CD4-positive, CD25-positive, alpha-beta regulatory T cell (primary cell): Measurements from ENCODE around the gene RBPMS2. TPM values are rescaled to one million over a fixed set of nuclear protein-coding genes. Genes with fewer than 3 reads are reported as not detected.
A peak's percentile ranks its signal among the peaks of the same experiment; 100 is the strongest.

Source experiments
- ATAC-seq, 2 donors: fragments of 150-1000 bp; cut with Tn5 transposase; one replicate each; pipeline ENCODE4 v1.10.0; 2021; ENCODE audit warnings: low read depth in 2 of 2, moderate number of reproducible peaks in 2 of 2, moderate library complexity in 1 of 2
- DNase-seq, 3 donors: peaks; one replicate each; pipeline versions ENCODE4 v3.0.0 to v3.0.0-alpha.2; 2012 to 2022; ENCODE audit warnings: mixed read lengths in 1 of 3
- H3K27ac ChIP-seq: one replicate; pipeline ENCODE4 v1.7.0; 2013; ENCODE audit warnings: mild to moderate bottlenecking, low read length; ENCODE audit not compliant: insufficient read depth, poor library complexity, severe bottlenecking
- H3K27me3 ChIP-seq: one replicate; pipeline ENCODE4 v1.7.0; 2013; ENCODE audit warnings: low read length; ENCODE audit not compliant: control insufficient read depth, insufficient read depth
- H3K36me3 ChIP-seq: one replicate; pipeline ENCODE4 v1.7.0; 2013; ENCODE audit warnings: mild to moderate bottlenecking, low read length, moderate library complexity; ENCODE audit not compliant: control insufficient read depth, insufficient read depth
- H3K4me1 ChIP-seq: 2 replicates; pipeline ENCODE4 v1.7.0; 2013; ENCODE audit warnings: mild to moderate bottlenecking, low read length; ENCODE audit not compliant: insufficient read depth, control insufficient read depth, poor library complexity, severe bottlenecking
- H3K4me3 ChIP-seq: one replicate; pipeline ENCODE4 v1.7.0; 2013; ENCODE audit warnings: low read depth, mild to moderate bottlenecking, low read length, moderate library complexity
- H3K9me3 ChIP-seq, 2 experiments: 1 replicate in 1 of 2; 2 replicates in 1 of 2; pipeline ENCODE4 v1.7.0; 2013; ENCODE audit warnings: low read length in 2 of 2, mild to moderate bottlenecking in 1 of 2, moderate library complexity in 1 of 2; ENCODE audit not compliant: control insufficient read depth in 2 of 2
- H3K27ac Mint-ChIP-seq, 3 donors: one replicate each; pipeline ENCODE4 v1.8.0; 2020 to 2022; ENCODE audit warnings: mild to moderate bottlenecking in 3 of 3, mixed read lengths in 3 of 3, moderate library complexity in 2 of 3
- H3K27me3 Mint-ChIP-seq: one replicate; pipeline ENCODE4 v1.8.0; 2022; ENCODE audit warnings: mild to moderate bottlenecking, mixed read lengths
- H3K36me3 Mint-ChIP-seq: one replicate; pipeline ENCODE4 v1.8.0; 2020; ENCODE audit warnings: mixed read lengths
- H3K4me1 Mint-ChIP-seq, 4 donors: one replicate each; pipeline ENCODE4 v1.8.0; 2020 to 2022; ENCODE audit warnings: mixed read lengths in 4 of 4, mild to moderate bottlenecking in 1 of 4
- H3K4me3 Mint-ChIP-seq, 4 donors: one replicate each; pipeline ENCODE4 v1.8.0; 2020 to 2022; ENCODE audit warnings: mild to moderate bottlenecking in 4 of 4, mixed read lengths in 4 of 4, moderate library complexity in 3 of 4
- H3K9me3 Mint-ChIP-seq, 7 donors: one replicate each; pipeline ENCODE4 v1.8.0; 2020 to 2022; ENCODE audit warnings: mixed read lengths in 7 of 7, mild to moderate bottlenecking in 3 of 7, moderate library complexity in 2 of 7
- polyA plus RNA-seq, 4 donors: library from polyadenylated mRNA; unstranded; fragments of 300-500 nt; fragmentation: Illumina TruSeq; gene quantifications; one replicate each; pipeline ENCODE4 v1.2.3, GENCODE V29; 2021
- total RNA-seq: library from RNA; stranded (reverse); gene quantifications from one replicate; pipeline ENCODE4 v1.2.3, GENCODE V29; 2022

RBPMS2 gene
- total and polyA plus RNA-seq, 5 donors from 2014 or later: 0.37 TPM; not detected in 4

DNA sequence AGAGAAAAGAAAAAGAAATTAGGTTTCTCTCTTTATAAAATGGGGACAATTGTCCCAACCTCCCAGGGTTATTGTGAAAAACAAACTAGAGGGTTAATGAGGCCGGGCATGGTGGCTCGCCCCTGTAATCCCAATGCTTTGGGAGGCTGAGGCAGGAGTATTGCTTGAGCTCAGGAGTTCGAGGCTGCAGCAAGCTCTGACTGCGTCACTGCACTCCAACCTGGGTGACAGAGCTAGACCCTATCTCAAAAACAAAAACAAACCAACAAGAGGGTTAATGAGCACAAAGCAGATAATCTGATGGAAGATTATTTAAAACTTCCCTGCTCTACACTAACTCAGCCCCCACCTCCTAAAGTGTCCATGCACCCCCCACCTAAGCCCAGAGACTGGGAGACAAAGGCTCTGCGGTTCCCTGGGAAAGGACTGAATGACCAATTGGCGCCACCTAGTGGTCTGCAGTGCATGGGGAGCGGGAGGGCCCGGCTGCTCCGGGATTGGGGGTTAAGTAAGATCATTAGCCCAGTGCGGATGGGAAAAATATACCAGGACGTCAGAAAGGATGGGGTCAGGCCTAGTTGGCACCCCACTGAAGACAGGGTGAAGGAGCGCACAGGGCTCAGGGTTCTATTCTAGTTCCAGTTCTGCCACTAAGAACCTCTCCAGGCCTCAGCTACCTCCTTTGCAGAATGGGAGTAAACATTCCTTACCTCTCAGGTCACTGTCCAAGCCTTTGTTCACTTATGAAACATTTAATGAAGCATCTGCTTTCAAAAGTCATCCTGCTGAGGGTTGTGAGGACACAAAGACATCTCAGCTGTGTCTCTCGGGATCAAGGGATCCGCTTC, 34.5 kb upstream of the RBPMS2 start:
- H3K27me3 ChIP-seq: no peaks in the 10 kb centered on the region
- H3K4me1 Mint-ChIP-seq: peaks cover 0 to 4% (median 0%) of the 10 kb centered on the region in 4 donors
- H3K4me3 Mint-ChIP-seq: no peak overlapping the region
- no peak overlapping the region for H3K4me3 ChIP-seq
- H3K4me1 ChIP-seq: peaks cover 4% of the 10 kb centered on the region
- H3K27ac Mint-ChIP-seq: peak overlapping the region in 2 of 3 donors; percentile 5 to 62
- peak; percentile 40 to 65 for ATAC-seq
- no peaks in the 10 kb centered on the region for H3K36me3 ChIP-seq
- H3K36me3 Mint-ChIP-seq: no peaks in the 10 kb centered on the region
- H3K27ac ChIP-seq: no peak overlapping the region
- H3K9me3 ChIP-seq: no peaks in the 10 kb centered on the region
- peak; percentile 47 to 57 (median 48) for DNase-seq
- H3K27me3 Mint-ChIP-seq: peaks cover 10% of the 10 kb centered on the region
- no peaks in the 10 kb centered on the region for H3K9me3 Mint-ChIP-seq

DNA sequence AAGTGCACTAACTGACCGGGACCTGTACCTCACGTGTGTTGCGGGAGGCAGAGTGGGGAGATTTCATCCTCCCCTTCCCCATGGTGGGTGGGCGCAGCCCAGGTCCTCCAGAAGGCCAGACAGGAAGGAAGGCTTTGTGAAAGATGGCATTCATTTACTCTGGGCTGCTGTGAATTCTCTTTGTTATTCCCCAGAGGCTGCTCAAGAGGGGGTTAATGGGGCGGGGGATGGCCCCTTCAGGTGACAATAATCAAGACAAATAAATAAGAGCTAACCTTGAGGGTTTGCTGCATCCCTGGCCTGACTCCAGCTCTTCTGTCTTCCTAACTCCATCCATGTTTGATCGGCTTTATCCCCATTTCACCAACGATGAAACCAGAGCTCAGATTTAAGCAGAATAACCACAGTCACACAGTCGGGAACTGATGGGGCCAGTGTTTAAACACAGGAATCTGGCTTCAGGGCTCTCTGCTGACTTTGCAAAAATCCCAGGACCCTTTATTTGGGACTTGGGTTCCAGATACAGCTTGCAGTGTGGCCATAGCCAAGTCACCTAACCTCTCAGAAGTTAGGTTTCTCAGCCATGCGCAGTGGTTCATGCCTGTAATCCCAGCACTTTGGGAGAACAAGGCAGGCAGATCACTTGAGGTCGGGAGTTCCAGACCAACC, 33.5 kb upstream of the RBPMS2 start:
- H3K27me3 ChIP-seq: no peaks in the 10 kb centered on the region
- H3K36me3 ChIP-seq: no peaks in the 10 kb centered on the region
- Mint-ChIP-seq H3K4me3 (no peak overlapping the region), H3K9me3 (no peaks in the 10 kb centered on the region), H3K36me3 (no peaks in the 10 kb centered on the region), H3K27ac (no peak overlapping the region), H3K27me3 (peaks cover 10% of the 10 kb centered on the region), H3K4me1 (peaks cover 0 to 4% (median 0%) of the 10 kb centered on the region in 4 donors)
- peaks cover 4% of the 10 kb centered on the region for H3K4me1 ChIP-seq
- DNase-seq: no peak
- no peak overlapping the region for H3K4me3 ChIP-seq
- no peak for ATAC-seq
- H3K27ac ChIP-seq: no peak overlapping the region
- no peaks in the 10 kb centered on the region for H3K9me3 ChIP-seq

DNA sequence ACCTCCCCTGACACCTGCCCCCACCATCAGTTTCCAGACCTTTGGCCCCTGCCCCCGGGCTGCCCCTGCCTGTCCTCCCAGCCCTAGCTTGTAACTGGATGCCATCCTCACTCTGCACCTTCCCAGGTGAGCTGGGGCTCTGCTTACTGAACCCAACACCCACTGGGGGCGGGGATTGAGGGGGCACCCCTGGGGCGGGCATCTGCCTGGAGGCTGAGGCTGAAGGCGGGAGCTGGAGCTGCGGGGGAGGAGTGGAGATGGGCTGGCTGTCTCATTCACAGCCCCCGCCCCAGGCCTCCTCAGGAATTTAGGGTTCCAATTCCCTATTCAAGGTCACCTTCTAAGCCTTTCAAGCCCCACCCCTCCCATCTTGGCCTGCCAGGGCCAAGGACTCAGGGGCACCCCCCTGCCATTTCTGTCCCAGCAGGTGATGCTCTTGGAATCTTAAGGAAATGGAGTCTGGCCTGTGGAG, 32.4 kb upstream of the RBPMS2 start:
- ATAC-seq (no peak), DNase-seq (no peak)
- Histone ChIP-seq H3K27me3 (no peaks in the 10 kb centered on the region), H3K27ac (no peak overlapping the region), H3K4me1 (peaks cover 4% of the 10 kb centered on the region), H3K36me3 (no peaks in the 10 kb centered on the region), H3K9me3 (no peaks in the 10 kb centered on the region), H3K4me3 (no peak overlapping the region)
- Mint-ChIP-seq H3K9me3 (no peaks in the 10 kb centered on the region), H3K27me3 (peaks cover 13% of the 10 kb centered on the region), H3K4me3 (no peak overlapping the region), H3K27ac (no peak overlapping the region), H3K36me3 (no peaks in the 10 kb centered on the region), H3K4me1 (peaks cover 0 to 4% (median 0%) of the 10 kb centered on the region in 4 donors)

DNA sequence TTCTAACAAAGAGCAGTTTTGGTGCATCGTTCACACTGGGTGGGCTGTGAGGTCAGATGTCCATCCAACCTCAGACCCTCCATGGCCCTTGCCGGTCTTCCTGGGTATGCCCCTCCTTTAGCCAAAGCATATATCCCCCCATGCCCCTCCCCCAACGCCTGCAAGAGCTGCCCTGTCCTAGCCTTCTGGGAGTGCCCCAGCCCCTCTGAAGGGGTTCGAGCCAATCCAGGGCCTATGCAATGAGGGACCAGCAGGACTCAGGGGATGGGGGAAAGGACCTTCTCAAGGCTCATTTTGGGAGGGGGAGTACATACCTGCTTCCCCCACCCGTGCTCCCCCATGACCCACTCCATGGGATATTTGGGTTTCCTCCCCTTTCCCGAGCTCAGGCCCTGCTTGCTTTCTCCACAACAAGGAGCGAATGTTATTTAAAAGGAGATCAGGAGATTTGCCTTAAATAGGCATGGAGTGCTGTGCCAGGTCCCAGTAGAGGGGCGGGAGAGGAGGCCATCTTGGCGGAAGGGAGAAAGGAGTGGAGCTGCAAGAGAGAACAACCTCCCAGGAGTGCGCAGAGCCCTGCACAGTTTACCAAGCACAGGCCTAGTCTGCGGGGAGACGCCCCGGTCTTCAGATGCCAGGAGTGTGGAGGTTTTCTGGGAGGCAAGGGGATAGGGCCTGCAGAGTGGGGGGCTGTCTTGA, 31.8 kb upstream of the RBPMS2 start:
- H3K9me3 Mint-ChIP-seq: no peaks in the 10 kb centered on the region
- no peaks in the 10 kb centered on the region for H3K9me3 ChIP-seq
- no peaks in the 10 kb centered on the region for H3K36me3 Mint-ChIP-seq
- ATAC-seq (no peak), DNase-seq (no peak)
- peaks cover 0 to 4% (median 0%) of the 10 kb centered on the region in 4 donors for H3K4me1 Mint-ChIP-seq
- no peak overlapping the region for H3K27ac Mint-ChIP-seq
- no peak overlapping the region for H3K27ac ChIP-seq
- H3K27me3 Mint-ChIP-seq: peaks cover 14% of the 10 kb centered on the region
- no peak overlapping the region for H3K4me3 ChIP-seq
- H3K27me3 ChIP-seq: no peaks in the 10 kb centered on the region
- peaks cover 4% of the 10 kb centered on the region for H3K4me1 ChIP-seq
- no peaks in the 10 kb centered on the region for H3K36me3 ChIP-seq
- H3K4me3 Mint-ChIP-seq: no peak overlapping the region

DNA sequence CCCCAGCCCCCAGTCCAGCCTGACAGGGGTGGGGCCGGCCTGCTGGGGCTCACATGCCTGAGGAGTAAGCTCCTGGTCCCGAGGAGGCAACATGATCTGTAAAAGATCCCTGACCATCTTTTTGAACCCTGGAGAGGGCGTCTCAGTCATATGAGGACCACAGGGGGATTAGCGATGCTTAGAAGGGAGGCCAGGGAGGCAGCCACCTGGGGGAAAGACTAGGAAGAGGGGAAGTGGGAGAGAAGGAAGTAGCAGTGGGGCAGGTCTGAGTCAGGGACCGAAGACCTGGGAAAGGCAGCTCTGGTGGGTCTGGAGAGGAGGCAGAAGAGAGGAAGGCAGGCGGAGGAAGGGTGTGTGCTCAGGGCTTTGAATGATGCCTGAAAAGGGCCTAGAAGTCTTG, 31.1 kb upstream of the RBPMS2 start:
- H3K27ac Mint-ChIP-seq: no peak overlapping the region
- Histone ChIP-seq H3K36me3 (no peaks in the 10 kb centered on the region), H3K27me3 (no peaks in the 10 kb centered on the region), H3K9me3 (no peaks in the 10 kb centered on the region), H3K4me1 (peaks cover 4% of the 10 kb centered on the region), H3K27ac (no peak overlapping the region), H3K4me3 (no peak overlapping the region)
- H3K36me3 Mint-ChIP-seq: no peaks in the 10 kb centered on the region
- no peaks in the 10 kb centered on the region for H3K9me3 Mint-ChIP-seq
- H3K4me3 Mint-ChIP-seq: no peak overlapping the region
- no peak for ATAC-seq
- no peak for DNase-seq
- peaks cover 0 to 4% (median 2%) of the 10 kb centered on the region in 4 donors for H3K4me1 Mint-ChIP-seq
- peaks cover 18% of the 10 kb centered on the region for H3K27me3 Mint-ChIP-seq

DNA sequence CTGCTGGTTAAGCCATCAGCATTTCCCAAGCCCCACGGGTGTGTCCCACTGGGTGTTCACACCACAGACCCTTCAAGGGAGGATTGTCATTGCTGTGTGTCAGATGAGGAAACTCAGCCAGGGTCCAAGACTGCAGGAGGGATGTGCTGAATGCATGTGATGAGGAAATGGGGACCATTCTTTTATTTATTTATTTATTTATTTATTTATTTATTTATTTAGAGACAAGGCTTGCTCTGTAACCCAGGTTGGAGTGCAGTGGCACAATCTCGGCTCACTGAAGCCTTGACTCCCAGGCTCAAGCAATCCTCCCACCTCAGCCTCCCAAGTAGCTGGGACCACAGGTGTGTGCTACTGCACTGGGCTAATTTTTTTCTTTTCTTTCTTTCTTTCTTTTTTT, 29.2 kb upstream of the RBPMS2 start:
- Mint-ChIP-seq H3K27me3 (peaks cover 18% of the 10 kb centered on the region), H3K9me3 (no peaks in the 10 kb centered on the region), H3K4me1 (peaks cover 0 to 4% (median 2%) of the 10 kb centered on the region in 4 donors), H3K4me3 (no peak overlapping the region), H3K36me3 (peaks cover 4% of the 10 kb centered on the region), H3K27ac (no peak overlapping the region)
- Histone ChIP-seq H3K27ac (no peak overlapping the region), H3K4me3 (no peak overlapping the region), H3K4me1 (no peaks in the 10 kb centered on the region), H3K36me3 (no peaks in the 10 kb centered on the region), H3K9me3 (no peaks in the 10 kb centered on the region), H3K27me3 (no peaks in the 10 kb centered on the region)
- ATAC-seq (no peak), DNase-seq (no peak)

DNA sequence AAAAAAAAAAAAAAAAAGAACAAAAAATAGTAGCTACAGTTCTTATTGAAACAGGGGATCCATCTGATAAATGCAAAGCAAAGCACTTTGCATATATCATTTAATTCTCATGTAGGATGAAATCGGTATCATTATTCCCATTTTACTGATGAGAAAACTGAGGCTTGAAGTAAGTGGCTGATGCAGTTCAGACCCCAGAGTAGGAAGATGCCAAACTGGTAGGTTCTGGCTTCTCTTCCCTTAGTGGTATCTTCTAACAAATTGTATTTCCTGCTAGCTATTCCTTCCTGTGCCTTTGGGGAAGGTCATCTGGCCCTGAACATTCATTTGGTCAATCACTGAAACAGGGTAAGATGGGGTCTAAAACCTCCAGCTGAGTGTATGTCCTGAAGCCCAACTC, 28.1 kb upstream of the RBPMS2 start:
- ATAC-seq: no peak
- no peaks in the 10 kb centered on the region for H3K9me3 Mint-ChIP-seq

More for the DNA sequence above, 28.1 kb upstream of the RBPMS2 start:
- no peaks in the 10 kb centered on the region for H3K9me3 ChIP-seq
- H3K4me1 Mint-ChIP-seq: peaks cover 0 to 4% (median 2%) of the 10 kb centered on the region in 4 donors
- peaks cover 18% of the 10 kb centered on the region for H3K27me3 Mint-ChIP-seq
- H3K27me3 ChIP-seq: no peaks in the 10 kb centered on the region
- no peaks in the 10 kb centered on the region for H3K36me3 ChIP-seq
- DNase-seq: no peak
- no peak overlapping the region for H3K4me3 Mint-ChIP-seq
- no peak overlapping the region for H3K27ac ChIP-seq
- H3K4me1 ChIP-seq: no peaks in the 10 kb centered on the region
- H3K4me3 ChIP-seq: no peak overlapping the region
- no peak overlapping the region for H3K27ac Mint-ChIP-seq
- peaks cover 4% of the 10 kb centered on the region for H3K36me3 Mint-ChIP-seq
